Superior temporal gyrus (tissue), 1 donor: ENCODE measurements around the gene TSPAN14.

Source experiments
- DNase-seq: peaks from one replicate; pipeline ENCODE4 v3.0.0-alpha.2; 2016; ENCODE audit errors: extremely low spot score

Gene TSPAN14

DNA sequence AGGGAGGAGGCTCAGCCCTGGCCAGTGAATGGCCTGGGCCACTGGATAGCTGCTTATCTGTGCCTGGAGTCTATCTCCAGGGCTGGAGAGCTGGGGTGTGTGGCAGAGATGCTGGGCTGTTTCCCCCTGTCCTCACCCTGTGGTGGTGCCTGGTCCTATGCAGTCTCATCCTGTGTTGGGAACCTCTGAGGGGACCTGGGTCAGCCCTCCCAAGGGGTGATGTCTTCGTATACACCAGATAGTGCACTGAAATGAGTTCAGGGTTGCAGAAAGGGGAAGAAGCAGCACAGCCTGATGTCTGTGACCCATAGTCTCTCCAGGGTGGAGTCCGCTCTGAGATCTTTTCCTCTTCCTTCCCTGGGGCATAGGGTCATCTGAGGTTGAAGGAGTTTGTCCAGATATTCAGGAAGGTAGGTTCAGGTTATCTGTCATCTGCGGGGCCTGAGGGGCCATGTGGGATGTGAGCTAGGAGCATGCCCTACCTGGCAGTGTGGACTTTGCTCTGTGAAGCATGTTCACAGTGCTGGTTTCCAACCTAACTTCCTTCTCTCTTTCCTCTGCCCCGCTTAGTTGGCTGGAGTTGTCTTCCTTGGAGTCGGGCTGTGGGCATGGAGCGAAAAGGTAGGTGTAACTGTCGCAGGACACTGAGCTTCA, 50.2 kb downstream of the TSPAN14 start:
- no peak for DNase-seq

DNA sequence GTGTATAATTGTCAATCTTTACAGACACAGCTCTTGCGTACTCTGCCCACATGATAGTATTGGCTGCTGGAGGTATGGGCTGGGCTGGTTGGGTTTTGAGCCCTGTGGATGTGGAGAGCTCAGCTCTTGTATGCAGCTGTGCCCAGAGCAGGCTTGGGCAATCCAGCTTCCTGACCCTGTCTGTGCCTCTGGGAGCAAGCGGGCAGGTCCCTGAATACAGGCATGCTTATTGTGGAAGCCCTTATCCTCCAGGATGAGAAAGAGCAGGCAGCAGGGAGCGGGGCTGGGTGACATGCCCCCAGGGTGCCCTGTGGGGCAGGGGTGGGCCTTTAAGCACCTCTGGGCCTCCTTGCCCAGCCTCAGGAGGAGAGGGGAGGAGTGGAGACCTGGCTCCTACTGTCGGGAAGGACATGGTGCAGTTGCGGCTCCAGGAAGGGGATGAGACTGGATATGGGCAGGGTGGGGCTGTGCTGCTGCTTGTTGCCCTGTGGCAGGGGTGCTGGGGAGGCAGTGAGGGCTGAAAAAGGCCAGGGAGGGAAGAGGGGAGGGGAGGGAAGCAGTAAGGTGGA, 50.9 kb downstream of the TSPAN14 start:
- DNase-seq: no peak

GRCh38 chr10:80506189-80506575, 52.1 kb downstream of the TSPAN14 start:
- DNase-seq: no peak

DNA sequence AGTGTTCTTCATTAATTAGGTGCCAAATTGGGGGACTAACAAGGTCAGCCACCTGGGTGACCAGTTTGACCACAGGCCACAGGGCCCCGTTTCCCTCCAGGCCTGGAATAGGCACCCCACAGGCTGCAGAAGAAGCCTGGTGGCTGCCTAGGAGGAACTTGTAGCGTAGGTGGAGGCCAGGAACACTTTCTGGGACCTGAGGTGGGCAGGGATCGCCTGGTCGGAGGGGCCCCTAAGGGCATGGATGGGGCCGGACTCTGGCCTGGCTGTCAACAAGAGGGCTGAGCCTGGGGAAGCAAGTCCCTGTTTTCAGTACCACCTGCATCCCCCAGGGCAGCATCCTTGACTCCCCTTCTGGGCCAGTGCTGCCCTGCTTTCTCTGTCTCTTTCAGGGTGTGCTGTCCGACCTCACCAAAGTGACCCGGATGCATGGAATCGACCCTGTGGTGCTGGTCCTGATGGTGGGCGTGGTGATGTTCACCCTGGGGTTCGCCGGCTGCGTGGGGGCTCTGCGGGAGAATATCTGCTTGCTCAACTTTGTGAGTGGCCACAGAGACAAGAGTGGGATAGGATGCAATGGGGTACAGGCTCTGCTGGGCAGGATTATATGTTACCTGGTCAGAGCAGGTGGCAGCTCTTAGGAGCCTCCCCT, 52.9 kb downstream of the TSPAN14 start:
- no peak for DNase-seq

- DNase-seq: no peak
Observed at GRCh38 chr10:80509108-80509402, 54.9 kb downstream of the TSPAN14 start.

DNA sequence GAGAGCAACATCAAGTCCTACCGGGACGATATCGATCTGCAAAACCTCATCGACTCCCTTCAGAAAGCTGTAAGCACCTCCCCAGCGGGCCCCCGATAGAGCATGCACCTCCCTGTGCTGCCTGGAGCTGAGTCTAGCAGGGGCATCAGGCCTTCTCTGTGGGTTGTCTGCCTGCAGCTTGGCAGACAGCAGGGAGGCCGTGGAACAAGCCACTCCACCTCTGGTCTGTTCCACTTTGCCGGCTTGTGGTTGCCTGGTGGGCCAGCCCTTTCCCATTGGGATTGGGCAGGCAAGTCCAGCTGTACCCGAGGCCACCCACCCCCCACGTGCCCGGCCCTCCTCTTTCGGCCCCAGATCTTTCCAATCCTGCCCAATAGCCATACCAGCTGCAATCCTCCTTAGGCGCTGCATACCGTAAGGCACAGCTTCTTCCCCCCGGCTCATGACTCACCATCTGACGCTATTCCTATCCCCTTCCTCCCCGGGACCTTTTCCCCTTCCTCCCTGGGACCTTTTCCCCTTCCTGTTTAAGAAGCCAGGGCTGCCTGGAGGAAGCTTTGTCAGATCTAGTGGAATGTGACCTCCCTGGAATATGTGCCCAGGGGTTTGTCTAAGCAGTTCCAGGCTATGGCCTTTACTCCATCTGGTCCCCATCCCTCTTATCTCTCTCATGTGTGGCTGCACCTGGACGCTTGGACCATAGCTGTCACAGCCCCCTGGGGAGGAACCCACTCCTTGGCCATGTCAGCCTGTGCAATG, 55.5 kb downstream of the TSPAN14 start:
- no peak for DNase-seq

- DNase-seq: no peak
Observed at GRCh38 chr10:80512031-80512526, 58.0 kb downstream of the TSPAN14 start.

DNA sequence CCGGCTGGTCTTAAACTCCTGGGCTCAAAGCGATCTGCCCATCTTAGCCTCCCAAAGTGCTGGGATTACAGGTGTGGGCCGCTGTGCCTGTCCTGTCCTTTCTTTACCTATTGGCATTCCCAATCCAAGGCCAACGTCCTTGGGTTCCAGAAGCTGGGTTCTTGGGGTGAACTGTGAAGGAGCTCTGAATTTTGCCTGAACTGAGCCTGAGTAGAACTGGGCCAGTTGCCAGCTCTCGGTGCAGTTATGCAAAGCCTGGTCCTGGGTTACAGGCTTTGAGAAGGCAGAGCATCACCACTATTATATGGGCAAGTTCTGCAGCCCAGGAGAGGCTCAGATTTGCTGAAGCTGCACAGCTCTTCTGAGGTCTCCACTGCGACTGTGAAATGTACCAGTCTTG, 59.0 kb downstream of the TSPAN14 start:
- no peak for DNase-seq

GRCh38 chr10:80515511-80515910, 61.4 kb downstream of the TSPAN14 start:
- DNase-seq: no peak

- DNase-seq: no peak
Observed at GRCh38 chr10:80515941-80516340, 61.8 kb downstream of the TSPAN14 start.

DNA sequence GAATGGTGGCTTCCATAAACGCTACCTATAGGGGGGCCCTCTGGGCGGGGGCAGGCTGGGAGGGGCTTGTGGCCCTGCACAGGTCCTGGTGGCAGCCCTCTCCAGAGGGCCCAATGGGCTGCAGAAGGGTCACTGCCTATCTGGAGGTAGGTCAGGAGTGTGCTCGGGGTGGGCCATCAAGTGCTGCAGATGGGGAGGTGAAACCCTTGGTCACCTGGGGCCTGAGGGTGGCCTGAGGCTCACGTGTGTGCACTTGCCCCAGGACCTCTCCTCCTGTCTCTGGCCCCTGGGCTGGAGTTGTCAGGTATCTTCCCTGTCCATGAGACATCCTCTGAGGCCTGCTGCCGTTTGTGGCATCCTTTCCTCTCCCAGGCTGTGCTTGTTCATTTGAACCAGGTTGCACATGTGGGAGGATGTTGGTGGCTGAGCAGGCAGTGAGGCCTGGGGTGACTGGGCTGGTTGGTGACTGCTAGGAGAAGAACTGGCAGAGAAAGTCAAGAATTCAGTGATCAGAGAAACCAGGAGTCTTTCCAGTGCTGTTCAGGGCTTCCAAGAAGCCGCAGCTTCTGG, 62.5 kb downstream of the TSPAN14 start:
- no peak for DNase-seq

GRCh38 chr10:80517416-80518142, 63.5 kb downstream of the TSPAN14 start:
- DNase-seq: no peak

- no peak for DNase-seq
Observed at GRCh38 chr10:80518143-80518806, 64.2 kb downstream of the TSPAN14 start.

DNA sequence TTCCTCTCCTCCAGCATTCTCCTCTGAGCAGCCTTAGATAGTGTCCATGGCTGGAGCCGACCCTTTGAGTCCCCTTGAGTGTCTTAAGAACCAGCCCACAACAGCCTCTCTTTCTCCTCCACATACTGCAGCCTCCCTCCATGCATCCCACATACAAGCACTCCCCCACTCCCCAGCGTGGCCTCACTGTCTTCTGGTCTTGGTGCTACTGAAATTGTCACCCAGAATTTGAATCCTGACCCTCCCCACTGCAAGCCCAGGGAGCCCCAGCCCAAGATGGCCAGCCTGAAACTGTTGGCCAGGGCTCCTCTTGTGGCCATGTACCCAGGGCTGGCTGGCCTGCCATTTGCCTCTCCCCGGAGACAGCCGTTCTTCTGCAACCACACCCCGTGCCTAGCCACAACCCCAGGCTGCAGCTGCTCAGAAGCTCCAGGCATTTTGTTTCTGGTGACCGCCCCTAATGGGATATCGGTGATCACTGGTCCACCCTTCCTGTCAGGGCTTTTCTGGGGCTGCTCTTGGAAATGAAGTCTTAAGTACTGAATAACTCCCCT, 64.8 kb downstream of the TSPAN14 start:
- DNase-seq: no peak

- no peak for DNase-seq
Observed at GRCh38 chr10:80519936-80520650, 66.0 kb downstream of the TSPAN14 start.

- no peak for DNase-seq
Observed at GRCh38 chr10:80520661-80521470, 66.8 kb downstream of the TSPAN14 start.

DNA sequence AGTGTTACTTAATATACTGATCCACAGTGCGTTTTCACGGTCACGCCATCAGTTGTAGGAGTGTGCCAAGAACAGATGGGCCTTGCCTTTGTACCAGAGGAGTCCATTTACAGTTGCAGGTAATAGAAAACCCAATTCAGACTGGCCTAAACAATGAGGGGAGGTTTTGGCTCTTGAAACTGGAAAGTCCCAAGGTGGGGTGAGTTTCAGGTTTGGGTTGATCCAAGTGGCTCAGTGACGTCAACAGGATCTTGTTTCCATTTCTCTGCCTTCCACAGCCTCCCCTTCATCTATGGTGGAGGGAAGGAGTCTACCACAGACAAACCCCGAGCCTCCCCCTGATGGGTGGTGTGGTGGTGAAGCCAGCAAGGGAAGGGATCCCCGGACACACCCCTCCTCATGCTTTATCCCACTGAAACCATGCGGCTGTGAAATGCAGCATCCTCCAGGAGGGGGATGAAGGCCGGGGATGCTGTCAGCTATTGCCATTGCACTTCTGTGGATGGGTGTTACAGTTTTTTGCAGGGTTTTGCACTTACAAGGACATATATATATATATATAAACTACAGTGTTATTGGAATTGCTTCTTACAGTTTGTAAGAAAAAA, 68.8 kb downstream of the TSPAN14 start:
- DNase-seq: no peak

- DNase-seq: no peak
Observed at GRCh38 chr10:80523773-80524172, 69.7 kb downstream of the TSPAN14 start.
